A673 (cell line): ENCODE data around the gene SYK. TPM values are rescaled to one million over a fixed set of nuclear protein-coding genes. Genes with fewer than 3 reads are reported as not detected.

ENCODE experiments used
- BruUV-seq: library from RNA; stranded (reverse); fragments of 400-500 nt; replicated peaks from 2 replicates; lab custom pipeline; 2021; lab: Mats Ljungman, UMichigan
- CTCF ChIA-PET: fragments of 300-600 bp; sonication (Branson Sonifier 250); formaldehyde crosslinking; loops from one replicate; lab custom pipeline; 2022; ENCODE audit warnings: antibody characterized with exemption; lab: Charles Lee
- POLR2A ChIA-PET: fragments of 300-600 bp; sonication (Branson Sonifier 250); formaldehyde crosslinking; loops from one replicate; lab custom pipeline; 2022; ENCODE audit warnings: antibody characterized with exemption; ENCODE audit not compliant: low non-redundant PET; lab: Charles Lee
- DNase-seq: peaks from one replicate; pipeline ENCODE4 v3.0.0-alpha.2; 2015; ENCODE audit warnings: low spot score
- H3K27ac ChIP-seq: fragments of 200-600 bp; sonication (generic); 2 replicates; pipeline ENCODE4 v1.5.1; 2016; ENCODE audit warnings: mixed run types, low read depth, mild to moderate bottlenecking, mixed read lengths, antibody characterized with exemption, low read length; ENCODE audit not compliant: poor library complexity, severe bottlenecking
- H3K27me3 ChIP-seq: fragments of 200-600 bp; sonication (generic); replicated peaks from 2 replicates; pipeline ENCODE4 v1.6.1; 2017; ENCODE audit warnings: mixed run types, low read depth, mild to moderate bottlenecking, mixed read lengths, antibody characterized with exemption, low read length; ENCODE audit not compliant: insufficient read depth, poor library complexity
- H3K36me3 ChIP-seq: fragments of 200-600 bp; sonication (generic); 2 replicates; pipeline ENCODE4 v1.6.1; 2016; ENCODE audit warnings: mixed run types, mild to moderate bottlenecking, mixed read lengths, antibody characterized with exemption, low read length; ENCODE audit not compliant: insufficient read depth, poor library complexity, severe bottlenecking
- H3K4me1 ChIP-seq: fragments of 200-600 bp; sonication (generic); 2 replicates; pipeline ENCODE4 v1.6.1; 2017; ENCODE audit warnings: mixed run types, mild to moderate bottlenecking, mixed read lengths, antibody characterized with exemption, low read length; ENCODE audit not compliant: insufficient read depth, poor library complexity, severe bottlenecking
- H3K4me3 ChIP-seq: fragments of 200-600 bp; sonication (generic); 2 replicates; pipeline ENCODE4 v1.5.1; 2016; ENCODE audit warnings: low read depth, mixed run types, mild to moderate bottlenecking, mixed read lengths, low read length; ENCODE audit not compliant: poor library complexity, severe bottlenecking
- H3K9me3 ChIP-seq: fragments of 200-600 bp; sonication (generic); 2 replicates; pipeline ENCODE4 v1.6.1; 2016; ENCODE audit warnings: mixed run types, low read depth, mild to moderate bottlenecking, mixed read lengths, antibody characterized with exemption, low read length; ENCODE audit not compliant: poor library complexity, severe bottlenecking
- EZH2 ChIP-seq: fragments of 200-600 bp; sonication (generic); IDR thresholded peaks from 2 replicates; pipeline ENCODE4 v1.6.1; 2017; ENCODE audit warnings: borderline replicate concordance, low read depth, mild to moderate bottlenecking, mixed read lengths, antibody characterized with exemption, low read length; ENCODE audit not compliant: poor library complexity, severe bottlenecking
- intact Hi-C: fragments of 100-400 bp; cut with micrococcal nuclease; formaldehyde crosslinking; loops from one replicate; pipeline ENCODE4 v1.10.0; 2022; ENCODE audit not compliant: unreplicated experiment
- total RNA-seq: library from RNA; stranded (reverse); gene quantifications from 2 replicates; pipeline ENCODE4 v1.2.3, GENCODE V29; 2021
- TF ChIP-seq, protein P1 (sequence below): fragments of 300-800, 200-600 bp; sonication (generic); conservative IDR thresholded peaks from 2 replicates; pipeline ENCODE4 v1.5.1; 2017; ENCODE audit warnings: low read depth, mild to moderate bottlenecking, antibody characterized with exemption, low read length, moderate library complexity, mixed read lengths

The SYK gene
- total RNA-seq, 1 experiment from 2014 or later = 14.9 TPM

DNA sequence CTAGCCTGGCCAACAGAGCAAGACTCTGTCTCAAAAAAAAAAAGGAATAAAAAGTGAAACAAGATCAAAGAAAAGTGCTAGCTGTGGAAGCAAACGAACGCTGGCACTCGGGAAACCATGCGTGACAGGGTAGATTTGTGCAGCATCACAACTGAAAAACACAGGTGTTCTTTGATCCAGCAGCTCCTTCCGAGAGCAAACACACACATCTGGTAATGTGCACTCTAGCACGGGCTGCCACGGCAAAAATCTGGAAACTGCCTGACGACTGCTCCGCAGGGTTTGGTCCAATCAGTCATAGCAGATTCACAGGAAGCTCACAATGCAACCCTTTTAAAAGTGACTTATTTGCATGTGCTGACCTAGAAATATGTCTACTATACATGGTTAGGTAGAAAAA is 80.0 kb downstream of the SYK start:
- no peak for DNase-seq
- ChIA-PET CTCF (no interaction called here), POLR2A (no interaction called here)
- no peaks in the 10 kb centered on the region for H3K27me3 ChIP-seq
- TF ChIP-seq, protein P1, sequence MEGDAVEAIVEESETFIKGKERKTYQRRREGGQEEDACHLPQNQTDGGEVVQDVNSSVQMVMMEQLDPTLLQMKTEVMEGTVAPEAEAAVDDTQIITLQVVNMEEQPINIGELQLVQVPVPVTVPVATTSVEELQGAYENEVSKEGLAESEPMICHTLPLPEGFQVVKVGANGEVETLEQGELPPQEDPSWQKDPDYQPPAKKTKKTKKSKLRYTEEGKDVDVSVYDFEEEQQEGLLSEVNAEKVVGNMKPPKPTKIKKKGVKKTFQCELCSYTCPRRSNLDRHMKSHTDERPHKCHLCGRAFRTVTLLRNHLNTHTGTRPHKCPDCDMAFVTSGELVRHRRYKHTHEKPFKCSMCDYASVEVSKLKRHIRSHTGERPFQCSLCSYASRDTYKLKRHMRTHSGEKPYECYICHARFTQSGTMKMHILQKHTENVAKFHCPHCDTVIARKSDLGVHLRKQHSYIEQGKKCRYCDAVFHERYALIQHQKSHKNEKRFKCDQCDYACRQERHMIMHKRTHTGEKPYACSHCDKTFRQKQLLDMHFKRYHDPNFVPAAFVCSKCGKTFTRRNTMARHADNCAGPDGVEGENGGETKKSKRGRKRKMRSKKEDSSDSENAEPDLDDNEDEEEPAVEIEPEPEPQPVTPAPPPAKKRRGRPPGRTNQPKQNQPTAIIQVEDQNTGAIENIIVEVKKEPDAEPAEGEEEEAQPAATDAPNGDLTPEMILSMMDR = no peak
- no peak for TF ChIP-seq EZH2
- no peaks in the 10 kb centered on the region for H3K36me3 ChIP-seq
- H3K27ac ChIP-seq = no peak overlapping the region
- no peaks in the 10 kb centered on the region for H3K4me1 ChIP-seq
- intact Hi-C loops = no loop called here
- H3K9me3 ChIP-seq = no peaks in the 10 kb centered on the region
- BruUV-seq = no TSS peak
- H3K4me3 ChIP-seq = no peak overlapping the region

DNA sequence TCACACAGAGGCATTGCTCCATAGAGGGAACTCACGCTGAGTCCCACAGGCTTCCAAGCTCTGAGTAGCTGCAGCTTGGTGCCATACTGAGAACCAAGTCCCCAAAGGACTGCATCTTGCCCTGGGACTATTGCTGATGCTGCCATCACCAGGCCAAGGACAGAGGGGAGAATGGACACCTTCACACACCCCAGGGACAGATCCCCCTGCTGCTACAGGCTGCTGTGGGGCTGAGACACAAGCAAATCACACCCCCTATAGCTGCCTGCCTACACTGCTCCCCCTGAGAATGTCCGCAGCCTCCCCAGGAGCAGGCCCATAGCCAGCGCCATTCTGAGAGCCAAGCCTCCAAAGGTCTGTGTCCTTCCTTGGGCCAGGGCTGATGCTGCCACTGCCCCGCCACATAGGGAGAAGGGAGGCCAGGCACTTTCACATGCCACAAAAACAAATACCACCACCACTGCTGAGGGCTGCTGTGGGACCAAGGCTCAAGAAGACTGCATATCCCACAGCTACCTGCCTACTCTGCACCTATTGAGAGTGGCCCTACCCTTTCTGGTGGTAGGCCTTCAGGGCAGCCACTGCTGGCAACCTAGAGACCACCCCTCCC is 81.5 kb downstream of the SYK start:
- ChIA-PET POLR2A (no interaction called here), CTCF (interaction anchor here (0.8 kb wide), 1 partner anchor 32 kb away, joined by 3 read pairs; no protein-coding TSS in a partner anchor)
- H3K4me3 ChIP-seq = no peak overlapping the region
- intact Hi-C loops = no loop called here
- DNase-seq = no peak
- no peaks in the 10 kb centered on the region for H3K9me3 ChIP-seq
- H3K36me3 ChIP-seq = no peaks in the 10 kb centered on the region
- no peak for TF ChIP-seq EZH2
- TF ChIP-seq, protein P1 = no peak
- H3K4me1 ChIP-seq = no peaks in the 10 kb centered on the region
- H3K27ac ChIP-seq = no peak overlapping the region
- no TSS peak for BruUV-seq
- no peaks in the 10 kb centered on the region for H3K27me3 ChIP-seq

DNA sequence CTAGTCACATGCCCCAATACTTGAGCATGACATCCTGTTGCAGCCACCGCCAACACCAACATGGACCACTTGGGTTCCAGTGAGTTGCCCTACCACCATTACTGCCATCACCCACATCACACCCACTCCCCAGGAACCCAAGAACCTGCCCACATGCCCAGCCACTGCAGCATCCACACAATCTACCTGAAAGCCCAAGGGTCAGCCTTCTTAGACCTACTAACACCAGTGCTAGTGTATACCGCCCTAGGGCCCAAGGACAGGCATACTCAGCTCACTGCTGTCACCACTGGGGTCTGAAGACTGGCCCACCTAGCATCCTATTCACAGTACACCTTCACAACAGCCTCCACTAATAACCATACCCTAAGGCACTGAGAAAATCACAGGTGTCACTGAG is 82.0 kb downstream of the SYK start:
- CTCF ChIA-PET = no interaction called here
- H3K27ac ChIP-seq = no peak overlapping the region
- TF ChIP-seq, protein P1 = no peak
- TF ChIP-seq EZH2 = no peak
- H3K4me1 ChIP-seq = no peaks in the 10 kb centered on the region
- intact Hi-C loops = no loop called here
- H3K36me3 ChIP-seq = no peaks in the 10 kb centered on the region
- POLR2A ChIA-PET = no interaction called here
- H3K9me3 ChIP-seq = no peaks in the 10 kb centered on the region
- no peaks in the 10 kb centered on the region for H3K27me3 ChIP-seq
- no peak for DNase-seq
- no peak overlapping the region for H3K4me3 ChIP-seq
- no TSS peak for BruUV-seq
